ENCODE data around the gene CDH5.

The CDH5 gene

DNA sequence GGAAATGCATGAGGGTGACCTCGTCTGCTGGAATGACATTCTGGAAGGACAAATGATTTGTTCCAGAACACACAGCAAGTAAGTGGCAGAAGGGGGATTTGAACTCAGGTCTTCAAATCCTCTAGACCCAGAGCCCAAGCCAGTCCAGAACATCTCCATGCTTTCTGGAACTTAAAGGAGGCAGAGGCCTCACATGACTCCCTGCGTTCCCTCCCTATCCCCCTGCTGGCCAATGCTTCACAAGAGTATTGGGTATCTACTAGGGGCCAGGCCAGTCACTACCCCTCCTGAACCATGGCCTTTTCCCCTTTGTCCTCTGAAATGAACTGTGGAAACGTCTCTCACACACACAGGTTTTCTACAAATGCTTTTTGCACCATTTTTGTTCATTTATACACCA, 53.0 kb downstream of the CDH5 start:
- DNase-seq = no peak

- DNase-seq = no peak
Observed at GRCh38 chr16:66420396-66420795, 53.9 kb downstream of the CDH5 start.

DNA sequence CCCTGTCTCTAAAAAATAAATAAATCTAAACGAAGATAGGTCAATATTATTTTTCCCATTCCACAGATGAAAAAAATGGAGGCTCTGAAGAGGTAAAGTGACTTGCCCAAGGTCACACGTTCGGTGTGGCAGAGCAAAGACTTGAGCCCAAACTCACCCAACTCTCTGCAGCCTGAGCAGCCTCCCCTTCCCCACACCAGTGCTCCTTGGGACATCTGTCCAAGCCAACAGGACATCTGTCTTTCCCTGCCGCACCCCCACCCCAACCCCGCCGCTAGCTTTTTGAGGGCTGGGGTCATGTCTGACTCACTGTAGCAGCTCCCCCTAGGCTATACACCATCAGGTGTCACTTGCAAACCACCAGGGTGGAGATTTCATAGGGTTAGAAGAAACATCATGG, 55.4 kb downstream of the CDH5 start:
- no peak for DNase-seq

DNA sequence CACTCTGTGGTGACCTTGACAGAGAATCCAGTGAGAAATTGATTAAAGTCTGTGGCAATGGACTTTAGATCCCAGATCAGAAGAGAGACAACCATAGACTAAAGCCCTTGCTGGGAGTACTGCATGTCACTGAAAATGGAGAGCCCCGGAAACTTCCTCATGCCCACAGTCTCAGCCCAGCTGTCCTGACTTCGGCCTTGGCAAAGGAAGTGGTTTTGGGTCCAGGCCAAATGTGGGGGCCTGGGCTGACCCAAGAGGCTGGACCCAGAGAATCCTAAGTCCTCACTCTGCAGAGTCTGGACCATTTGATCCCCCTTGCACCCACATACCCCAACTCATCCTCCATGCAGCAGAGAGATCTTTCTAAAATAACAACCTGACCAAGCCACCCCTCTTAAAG, 55.9 kb downstream of the CDH5 start:
- DNase-seq = no peak

DNA sequence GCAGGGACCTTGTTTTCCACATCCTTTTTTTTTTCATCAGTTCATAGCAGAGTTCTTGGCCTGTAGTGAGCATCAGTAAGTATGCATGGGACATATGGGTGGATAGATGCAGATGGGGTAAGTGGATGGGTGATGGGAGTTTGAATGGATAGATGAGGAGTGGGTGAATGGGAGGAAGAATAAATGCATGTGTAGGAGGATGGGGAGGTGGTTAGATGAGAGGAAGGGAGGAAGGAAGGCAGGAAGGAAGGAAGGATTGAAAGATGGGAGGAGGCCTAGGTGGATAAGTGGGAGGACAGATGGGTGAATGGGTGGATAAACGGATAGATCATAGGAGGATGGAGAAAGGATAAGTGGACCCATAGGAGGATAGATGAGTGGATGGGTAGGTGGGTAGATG, 56.7 kb downstream of the CDH5 start:
- DNase-seq = no peak

DNA sequence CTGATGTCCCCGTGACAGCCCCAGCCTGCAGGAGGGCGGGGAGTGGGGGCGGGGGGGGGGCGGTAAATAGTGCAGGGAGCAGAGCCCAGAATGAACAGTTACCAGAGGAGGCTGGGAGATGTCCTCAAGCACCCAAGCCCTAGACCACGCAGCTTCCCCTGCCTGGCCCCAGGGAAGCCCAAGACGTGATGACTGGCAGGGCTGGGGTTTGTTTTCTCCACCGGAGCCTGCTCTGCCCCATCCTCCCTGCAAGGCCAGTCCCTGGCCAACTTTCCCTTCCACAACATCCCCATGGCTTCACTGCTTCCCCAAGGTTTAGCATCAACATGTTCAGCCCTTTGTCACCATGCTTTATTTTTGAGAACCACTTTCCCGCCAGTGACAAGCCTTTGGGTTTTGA, 59.2 kb downstream of the CDH5 start:
- DNase-seq = no peak

GRCh38 chr16:66426112-66427035, 59.9 kb downstream of the CDH5 start:
- DNase-seq = no peak

- no peak for DNase-seq
Observed at GRCh38 chr16:66427036-66427860, 60.8 kb downstream of the CDH5 start, which contains the start of gene BEAN1. Gene BEAN1, plus strand, starts transcription at chr16:66427295. Its CDS starts 10,382 bp downstream, at chr16:66437677.

DNA sequence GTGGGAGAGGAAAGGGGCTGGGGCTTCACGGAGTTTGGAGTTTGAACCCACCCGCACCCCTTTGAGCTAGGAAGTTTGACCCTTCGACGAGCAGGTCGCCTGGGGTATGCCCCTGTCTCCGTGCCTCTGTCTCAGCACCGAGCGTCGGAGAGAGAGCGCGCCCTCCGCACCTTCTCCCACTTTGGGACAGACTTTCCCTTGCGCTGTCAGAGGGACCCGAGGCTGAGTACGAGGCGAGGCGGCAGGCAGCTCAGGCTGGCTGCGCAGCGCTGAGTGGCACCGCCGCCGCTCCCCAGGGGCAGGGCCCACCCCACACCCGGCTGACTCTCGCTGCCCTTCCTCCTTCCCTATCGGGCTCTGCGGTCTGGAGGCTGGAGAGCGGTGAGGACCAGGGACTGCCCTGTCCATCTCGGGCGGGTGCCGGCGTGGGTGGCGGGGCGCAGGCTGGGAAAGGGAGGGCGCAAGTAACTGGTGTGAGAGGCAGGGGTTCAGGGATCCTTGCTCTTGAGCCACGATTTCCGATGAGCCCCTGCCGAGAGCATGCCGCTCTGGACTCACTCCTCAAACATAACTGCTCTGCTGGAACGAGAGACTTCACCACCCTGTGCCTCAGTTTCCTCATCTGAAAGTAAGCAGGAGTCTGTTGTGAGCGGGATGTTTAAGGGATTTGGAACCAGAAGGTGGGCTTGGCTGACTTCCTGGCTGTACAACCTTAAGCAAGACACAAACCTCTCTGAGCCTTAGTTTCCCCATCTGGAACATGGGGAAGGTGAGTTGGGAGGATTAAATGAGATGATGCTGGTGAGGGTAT, 61.6 kb downstream of the CDH5 start:
- no peak for DNase-seq

DNA sequence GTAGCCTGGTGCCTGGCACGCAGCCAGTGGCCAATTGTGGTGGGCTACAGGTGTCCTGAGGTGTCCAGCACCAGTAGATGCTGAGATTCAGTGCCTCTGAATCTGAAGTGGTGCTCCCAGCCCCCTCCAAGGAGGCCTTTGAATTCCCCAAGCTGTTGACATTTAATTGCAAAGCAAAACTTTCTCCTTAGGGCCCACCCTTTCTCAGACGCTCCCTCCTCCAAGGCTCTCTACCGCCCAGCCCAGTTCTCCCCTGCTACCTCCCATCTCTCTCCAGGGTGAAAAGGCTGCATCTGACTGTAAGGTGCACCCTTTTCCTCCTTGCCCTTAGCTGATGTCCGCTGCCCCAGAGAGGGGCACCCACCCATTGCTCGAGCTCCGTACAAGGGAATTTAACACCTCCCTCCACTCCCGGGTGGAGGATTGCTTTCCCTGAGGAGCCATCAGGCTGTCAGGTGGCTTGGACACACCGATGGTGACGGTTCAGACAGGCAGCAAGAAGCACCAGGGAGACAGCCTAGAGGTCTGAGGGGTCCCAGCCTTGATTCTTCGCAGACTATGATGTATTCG, 62.3 kb downstream of the CDH5 start:
- no peak for DNase-seq

DNA sequence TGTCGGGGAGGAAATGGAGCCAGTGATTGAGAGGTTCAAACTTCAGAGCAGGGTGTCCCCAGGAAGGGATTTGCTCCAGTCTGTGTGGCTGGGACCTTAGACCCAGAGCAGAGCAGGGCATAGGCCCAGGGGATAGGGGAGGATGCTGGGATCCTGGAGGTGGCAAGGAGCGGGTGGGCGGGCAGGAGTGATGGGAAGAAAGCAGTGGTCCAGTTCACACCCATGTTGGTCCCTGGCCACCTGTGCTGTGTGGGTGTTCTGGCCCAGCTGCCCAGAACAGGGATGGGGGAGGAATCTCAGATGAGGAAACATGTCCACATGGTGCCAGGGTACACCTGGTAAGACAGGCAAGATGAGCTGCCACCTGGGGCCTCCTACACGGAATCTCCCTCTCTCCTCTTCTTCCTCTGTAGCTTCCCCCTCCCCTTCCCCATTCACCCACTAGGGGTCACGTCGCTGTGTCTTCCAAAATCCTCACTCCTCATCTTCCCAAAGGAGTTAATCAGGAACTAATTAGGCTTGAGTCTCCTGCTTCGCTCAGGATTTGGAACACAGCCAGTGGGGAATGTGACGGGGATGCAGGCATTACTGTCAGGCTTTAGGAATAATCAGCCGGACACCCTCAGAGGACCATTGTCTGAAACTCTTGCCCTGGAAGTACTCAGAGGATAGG, 62.9 kb downstream of the CDH5 start:
- DNase-seq = no peak

DNA sequence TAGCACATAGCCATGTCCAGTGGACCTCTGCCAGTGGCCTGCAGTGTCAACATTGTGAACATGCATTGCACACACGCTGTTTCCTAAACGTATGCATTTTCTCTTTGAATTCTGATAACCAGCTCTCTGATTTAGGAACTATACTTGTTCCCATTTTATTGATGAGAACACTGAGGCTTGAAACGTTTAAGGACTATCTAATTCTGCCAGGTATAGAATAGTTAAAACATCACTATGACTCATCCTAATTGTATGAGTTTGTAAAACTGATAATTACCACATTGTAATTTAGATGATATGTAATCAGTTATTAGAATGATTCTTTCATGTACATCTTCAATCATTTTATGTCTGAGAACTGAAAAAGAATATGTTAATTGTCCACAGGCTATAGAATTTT, 63.7 kb downstream of the CDH5 start:
- DNase-seq = no peak

- DNase-seq = no peak
Observed at GRCh38 chr16:66431760-66432159, 65.3 kb downstream of the CDH5 start.

GRCh38 chr16:66432429-66432828, 65.9 kb downstream of the CDH5 start:
- no peak for DNase-seq

- DNase-seq = no peak
Observed at GRCh38 chr16:66434619-66435430, 68.3 kb downstream of the CDH5 start.

GRCh38 chr16:66435896-66436295, 69.4 kb downstream of the CDH5 start:
- DNase-seq = no peak

GRCh38 chr16:66437391-66437945, 71.0 kb downstream of the CDH5 start:
- DNase-seq = no peak

DNA sequence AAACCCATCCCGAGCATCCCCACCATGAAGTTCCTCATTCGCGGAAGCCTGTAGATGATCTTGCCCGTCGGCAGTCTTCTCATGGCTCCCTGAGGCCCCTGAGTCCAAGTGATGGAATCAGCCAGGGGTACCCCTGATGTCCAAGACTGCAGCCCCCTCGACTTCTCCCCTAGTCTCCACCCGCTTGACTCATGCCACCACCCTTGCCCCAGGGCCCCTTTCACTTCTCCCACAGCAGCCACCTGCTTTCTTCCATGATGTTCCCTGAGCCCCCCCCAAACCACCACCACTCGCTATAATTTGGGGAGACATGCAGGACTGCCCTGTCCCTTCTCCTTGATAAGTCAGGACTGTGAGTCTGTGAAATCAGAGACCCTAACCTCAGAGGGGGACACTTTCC, 72.0 kb downstream of the CDH5 start:
- no peak for DNase-seq

- DNase-seq = no peak
Observed at GRCh38 chr16:66439051-66439730, 72.7 kb downstream of the CDH5 start.

DNA sequence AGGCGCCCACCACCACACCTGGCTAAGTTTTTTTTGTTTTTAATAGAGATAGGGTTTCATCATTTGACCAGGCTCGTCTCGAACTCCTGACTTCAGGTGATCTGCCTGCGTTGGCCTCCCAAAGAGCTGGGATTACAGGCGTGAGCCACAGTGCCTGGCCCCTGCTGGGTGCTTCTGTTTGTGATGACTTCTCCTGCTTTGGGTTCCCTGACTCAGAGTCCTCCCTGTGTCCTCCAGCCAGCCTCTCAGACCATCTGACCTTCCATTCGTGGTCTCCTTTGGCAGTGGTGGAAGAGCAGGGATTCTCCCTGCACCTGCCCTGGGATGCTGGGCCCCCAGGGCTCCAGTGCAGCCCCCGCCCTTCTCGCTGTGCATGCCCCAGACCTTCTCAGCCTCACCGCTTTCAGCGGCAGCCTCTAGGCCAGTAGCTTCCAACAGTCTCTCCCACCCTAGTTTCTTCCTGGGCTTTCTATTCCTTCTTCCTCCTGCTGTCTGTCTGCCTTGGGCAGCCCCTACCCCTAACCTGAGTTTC, 73.8 kb downstream of the CDH5 start:
- no peak for DNase-seq
